NCI-H146 treated with DMSO at 0.1 percent for 48 hours (cell line): ENCODE results near the gene PSG5.
"Not testable (repeated sequence)": the region's sequence is repeated elsewhere in the genome, so short reads cannot be mapped to it uniquely, and the experiment has no call there.

Source experiments
- DNase-seq: peaks from one replicate; lab custom pipeline; 2025; ENCODE audit not compliant: unreplicated experiment; lab: John Stamatoyannopoulos, UW

PSG5 gene

DNA sequence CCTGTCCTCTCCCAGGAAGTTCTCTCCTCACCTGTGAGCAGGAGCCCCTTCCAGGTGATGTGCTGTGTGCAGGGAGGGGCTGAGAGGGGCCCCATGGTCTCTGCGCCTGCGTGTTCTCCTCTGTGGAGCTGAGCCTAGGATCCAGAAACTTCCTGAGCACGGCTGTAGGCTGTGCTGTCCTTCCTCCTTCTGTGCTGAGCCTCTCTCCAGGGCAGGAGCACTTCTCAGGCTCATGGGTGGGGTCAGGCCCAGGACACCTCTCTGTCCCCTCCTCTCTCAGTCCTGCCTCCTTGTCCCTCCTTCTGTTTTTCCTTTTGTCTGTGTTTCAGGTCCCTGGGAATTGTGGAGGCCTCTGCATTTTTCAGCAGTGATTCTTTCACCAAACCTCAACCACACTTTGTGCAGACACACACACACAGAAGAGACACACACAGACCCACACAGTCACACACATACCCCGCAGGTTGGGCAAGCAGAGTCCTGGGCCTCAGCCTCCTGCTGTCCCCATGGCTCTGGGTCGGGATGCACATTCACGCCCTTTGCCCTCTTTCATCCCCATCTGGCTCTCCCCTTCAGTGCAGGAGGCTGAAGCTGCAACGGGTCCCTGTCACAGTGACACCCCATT is at the start of gene PSG5:
Gene PSG5, minus strand, starts transcription at position 226 of the 625 bp plus-strand sequence. Its CDS starts 131 bp downstream, at position 95.
- not testable (repeated sequence) for DNase-seq

DNA sequence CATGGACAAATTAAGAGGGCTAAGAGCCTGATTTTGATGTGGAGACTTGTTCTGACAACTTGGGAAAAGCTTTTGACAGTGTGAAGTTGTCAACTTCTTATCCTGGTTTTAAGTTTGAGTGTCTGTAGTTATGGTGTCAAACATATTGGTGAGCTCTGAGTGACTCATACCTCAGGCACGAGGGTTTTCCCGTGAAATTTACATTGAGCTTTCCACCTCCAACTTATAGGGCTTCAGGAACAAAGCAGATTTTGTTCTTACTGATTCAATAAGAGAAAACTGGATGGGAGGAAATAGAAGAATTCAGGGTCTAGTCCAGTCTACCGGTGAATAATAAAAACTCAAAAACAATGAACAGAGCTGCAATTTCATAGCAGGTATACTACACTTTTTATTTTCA is 49.4 kb upstream of the PSG5 start:
- not testable (repeated sequence) for DNase-seq

DNA sequence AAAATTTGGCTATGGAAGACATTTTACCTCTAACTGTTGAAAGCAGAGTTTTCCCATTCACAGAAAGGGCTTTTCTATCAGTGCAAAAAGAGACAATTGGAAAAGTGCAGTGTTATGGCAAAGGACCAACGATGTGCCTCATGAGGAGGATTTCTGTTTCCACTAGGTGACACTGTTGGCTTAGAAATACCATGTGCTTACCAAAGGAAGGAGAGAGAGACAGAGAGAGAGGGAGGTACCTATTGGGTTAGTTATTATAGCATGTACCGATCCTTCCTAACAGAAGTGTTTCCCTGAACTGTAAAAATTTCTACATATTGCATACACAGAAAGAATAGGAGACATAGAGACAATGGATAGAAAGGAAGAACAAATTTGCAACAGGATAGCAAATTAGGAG is 43.0 kb upstream of the PSG5 start:
- no peak for DNase-seq

DNA sequence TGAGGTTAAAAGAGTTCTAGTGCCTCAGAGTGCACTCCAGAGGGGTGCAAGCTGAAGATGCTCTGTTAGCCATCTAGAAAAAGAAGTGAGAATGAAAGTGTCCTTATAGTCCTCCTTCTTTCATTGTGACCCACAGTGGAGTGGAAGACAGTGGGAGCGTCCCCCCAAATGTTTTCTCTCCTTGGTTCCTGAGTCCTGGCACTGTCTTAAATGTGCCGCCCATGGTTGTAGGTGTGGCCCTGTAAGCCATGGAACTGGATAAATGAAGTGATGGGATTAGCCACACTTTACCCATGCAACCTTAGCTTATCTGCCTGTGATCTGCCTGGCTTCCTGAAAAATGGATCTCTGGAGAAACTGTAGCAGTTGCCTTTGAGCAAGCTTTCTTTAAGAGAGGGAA is 42.4 kb upstream of the PSG5 start:
- DNase-seq: not testable (repeated sequence)

DNA sequence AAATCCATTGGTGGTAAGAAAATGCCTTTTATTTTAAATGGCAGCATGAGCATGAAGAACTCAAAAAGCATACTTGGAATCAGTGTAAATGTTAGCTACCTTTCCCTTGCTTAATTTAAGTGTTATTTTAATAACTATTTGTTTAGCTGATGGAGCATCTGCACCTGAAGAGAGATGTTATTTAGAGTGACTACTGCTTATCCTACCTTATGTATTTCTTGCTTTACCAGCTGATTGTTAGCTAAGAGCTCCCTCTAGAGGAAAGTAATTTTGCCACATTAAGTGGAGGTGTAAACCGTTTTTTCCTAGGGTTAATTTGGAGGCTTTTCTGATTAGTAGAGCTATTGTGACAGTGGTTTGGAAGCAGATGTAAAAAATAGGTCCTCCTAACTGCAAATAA is 40.6 kb upstream of the PSG5 start:
- DNase-seq: not testable (repeated sequence)

DNA sequence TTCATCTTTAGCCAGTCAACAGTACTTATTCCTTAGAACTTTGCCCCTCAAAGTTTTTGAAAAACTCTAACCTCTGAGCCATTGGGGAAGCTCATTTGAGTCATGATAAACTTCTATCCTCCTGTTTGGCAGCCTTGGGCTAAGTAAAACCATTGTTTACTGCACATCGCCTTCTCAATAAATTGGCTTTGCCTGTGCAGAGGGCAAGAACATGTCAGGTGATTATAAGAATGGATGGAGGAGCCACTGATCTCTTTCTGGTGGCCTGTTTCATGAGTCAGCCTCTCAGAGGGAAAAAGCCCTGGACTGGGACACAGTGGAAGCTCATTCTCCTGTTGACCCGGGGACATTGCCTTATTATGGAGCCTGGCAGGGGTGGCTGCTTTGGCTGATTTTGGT is 38.5 kb upstream of the PSG5 start:
- DNase-seq: no peak

DNA sequence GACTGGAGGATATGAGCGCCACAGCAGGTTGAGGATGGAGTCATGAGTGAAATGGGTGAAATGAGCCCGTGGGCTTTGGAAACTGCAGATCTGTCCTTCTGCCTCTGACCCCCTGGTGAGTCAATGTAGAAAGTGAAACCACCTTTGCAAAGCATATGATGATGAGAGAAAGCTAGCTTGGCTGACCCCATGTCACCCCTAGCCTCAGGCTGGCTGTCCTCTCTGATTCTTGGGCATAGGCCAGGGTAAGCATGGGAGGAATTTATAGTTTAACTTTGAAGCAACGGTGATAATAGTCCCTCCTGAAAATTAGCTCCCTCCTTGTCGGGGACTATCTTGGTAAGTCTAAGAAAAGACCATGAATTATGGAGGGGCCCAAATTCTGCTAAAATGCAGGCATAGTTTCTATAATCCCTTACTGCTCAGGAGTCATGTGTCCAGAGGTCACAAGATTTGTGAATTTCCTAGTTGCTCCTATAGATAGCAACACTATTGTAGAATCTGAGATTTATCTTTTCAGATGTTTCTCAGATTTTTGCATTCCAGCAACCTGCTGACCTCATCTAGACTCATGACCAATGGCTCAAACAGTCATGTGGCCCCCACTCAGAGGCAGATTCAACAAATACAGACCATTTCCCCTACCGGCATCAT is 38.0 kb upstream of the PSG5 start:
- not testable (repeated sequence) for DNase-seq

DNA sequence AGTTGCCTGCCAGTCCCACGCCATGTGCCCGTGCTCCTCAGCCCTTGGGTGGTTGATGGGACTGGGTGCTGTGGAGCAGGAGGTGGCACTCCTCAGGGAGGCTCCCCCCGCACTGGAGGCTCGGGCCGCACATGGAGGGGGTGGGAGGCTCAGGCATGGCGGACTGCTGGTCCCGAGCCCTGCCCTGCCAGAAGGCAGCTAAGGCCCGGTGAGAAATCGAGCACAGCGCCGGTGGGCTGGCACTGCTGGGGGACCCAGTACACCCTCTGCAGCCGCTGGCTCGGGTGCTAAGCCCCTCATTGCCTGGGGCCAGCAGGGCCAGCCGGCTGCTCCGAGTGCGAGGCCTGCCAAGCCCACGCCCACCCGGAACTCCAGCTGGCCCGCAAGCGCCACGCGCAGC is 35.6 kb upstream of the PSG5 start:
- DNase-seq: not testable (repeated sequence)

DNA sequence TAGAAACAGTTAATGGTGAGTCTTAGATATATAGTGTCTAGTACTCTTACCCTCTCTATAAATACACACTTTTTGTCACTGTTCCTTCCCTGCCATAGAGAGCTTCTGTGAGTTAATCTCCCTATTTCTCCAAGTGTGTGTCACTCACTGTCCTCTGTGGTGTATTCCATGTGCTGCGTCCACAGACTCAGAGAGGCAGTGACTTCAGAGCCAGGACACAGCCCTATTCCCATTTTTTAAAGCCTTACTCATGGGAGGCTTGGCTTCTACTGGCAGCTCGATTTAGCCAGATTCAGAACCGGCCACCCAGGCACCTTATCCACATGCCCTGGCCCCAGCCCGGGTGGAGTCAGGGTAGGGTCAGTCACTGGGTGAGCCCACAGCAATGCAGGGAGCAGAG is 32.8 kb upstream of the PSG5 start:
- not testable (repeated sequence) for DNase-seq

DNA sequence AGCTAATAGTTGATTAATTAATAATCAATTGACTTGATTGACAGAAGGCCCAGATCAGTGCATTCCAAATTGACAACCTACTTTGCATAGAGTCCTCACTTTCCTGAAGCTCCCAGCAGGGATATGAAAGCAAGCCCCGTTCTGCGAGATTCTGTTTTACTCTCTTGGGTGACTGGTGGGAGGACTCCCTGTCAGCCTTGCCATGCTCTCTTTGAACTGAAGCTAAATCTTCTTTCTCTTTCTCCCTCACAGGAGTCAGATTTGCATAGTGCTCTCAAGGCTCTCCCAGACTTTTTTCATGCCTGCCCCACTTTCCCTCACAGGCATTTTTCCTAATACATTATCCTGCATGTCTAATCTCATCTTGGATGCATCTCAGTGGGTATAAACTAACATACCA is 29.5 kb upstream of the PSG5 start:
- DNase-seq: not testable (repeated sequence)

DNA sequence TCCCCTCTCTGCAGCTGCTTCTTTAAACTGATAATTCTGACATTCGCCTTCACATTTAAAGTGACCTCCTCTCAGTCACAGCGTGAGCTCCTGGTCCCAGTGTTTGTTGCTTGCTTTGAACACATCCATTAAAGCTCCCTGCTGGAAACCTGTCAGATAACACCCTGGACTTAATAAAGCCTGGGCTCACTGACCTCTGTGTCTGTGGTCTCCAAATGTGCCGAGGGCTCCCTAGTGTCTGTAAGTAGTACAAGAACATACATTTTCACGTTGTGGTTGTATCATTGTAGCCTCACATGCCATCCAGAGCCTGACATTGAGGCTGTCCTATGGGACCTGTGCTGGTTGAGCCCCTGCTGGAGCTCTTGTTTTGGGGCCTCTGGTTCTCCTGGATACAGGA is 21.7 kb upstream of the PSG5 start:
- DNase-seq: no peak

DNA sequence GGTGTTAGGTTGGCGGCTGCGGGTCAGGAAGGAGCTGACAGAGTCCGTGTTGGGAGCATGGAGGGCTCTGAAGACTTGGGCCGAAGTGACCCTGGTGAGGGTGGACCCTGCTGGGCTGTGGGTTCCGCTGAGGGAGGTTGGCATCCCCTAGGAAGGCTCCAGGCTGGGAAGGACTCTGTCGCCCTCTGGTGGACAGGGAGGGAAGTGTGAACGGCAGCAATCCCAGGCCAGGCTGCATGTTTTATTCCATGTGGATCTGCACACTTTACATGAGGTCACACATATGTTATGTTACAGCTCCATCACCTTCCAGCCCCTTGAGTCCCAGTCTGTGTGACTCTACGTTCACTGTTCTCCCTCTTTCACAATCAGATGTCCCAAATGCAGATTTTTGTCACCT is 20.8 kb upstream of the PSG5 start:
- not testable (repeated sequence) for DNase-seq

DNA sequence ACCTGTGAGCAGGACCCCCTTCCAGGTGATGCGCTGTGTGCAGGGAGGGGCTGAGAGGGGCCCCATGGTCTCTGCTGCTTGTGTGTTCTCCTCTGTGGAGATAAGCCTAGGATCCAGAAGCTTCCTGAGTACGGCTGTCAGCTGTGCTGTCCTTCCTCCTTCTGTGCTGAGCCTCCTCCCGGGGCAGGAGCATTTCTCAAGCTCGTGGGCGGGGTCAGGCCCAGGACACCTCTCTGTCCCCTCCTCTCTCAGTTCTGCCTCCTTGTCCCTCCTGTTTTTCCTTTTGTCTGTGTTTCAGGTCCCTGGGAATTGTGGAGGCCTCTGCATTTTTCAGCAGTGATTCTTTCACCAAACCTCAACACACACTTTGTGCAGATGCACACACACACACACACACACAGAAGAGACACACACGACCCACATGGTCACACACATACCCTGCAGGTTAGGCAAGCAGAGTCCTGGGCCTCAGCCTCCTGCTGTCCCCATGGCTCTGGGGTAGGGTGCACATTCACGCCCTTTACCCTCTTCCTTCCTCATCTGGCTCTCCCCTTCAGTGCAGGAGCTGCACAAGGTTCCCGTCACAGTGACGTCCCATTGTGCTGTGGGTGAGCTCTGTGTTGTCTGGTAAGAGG is 19.3 kb upstream of the PSG5 start, which contains the start of gene PSG4:
Gene PSG4, minus strand, starts transcription at position 168 of the 635 bp plus-strand sequence. Its CDS starts 102 bp downstream, at position 66.
- DNase-seq: not testable (repeated sequence)

DNA sequence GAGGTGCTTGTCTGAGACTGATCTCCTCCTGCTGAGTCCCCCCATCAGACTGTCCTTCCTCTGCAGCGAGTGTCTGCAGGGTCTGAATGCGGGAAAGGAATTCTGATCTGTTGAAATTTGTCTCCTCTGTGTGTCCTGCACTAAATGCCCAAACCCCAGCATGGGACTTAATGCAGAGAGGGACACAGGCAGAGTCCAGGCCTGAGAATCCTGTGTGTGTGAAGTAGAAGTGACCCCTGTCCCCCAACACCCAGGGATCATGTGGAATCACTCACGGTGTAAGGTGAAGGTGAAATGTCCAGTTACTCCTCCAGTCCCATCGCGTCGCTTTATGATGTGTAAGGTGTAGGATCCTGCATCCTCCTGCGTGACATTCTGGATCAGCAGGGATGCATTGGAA is 17.3 kb upstream of the PSG5 start:
- DNase-seq: not testable (repeated sequence)

DNA sequence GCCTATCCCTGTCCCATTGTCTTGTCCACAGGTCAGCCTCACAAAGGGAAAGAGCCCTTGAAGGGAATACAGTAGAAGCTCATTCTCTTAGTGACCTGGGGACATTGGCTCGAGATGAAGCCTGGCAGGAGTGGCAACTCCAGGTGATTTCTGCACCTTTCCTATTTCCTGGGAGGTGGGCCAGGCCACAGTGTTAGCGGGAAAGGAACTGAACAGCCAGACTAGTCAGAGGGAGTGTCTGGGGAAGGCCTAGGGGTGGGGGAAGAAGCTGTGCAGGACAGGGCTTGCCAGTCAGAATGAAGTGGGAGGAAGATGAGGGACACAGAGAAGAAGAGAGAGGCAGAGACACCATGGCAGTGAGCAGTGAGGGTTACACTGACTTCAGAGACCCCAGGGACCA is 15.6 kb upstream of the PSG5 start:
- DNase-seq: not testable (repeated sequence)

DNA sequence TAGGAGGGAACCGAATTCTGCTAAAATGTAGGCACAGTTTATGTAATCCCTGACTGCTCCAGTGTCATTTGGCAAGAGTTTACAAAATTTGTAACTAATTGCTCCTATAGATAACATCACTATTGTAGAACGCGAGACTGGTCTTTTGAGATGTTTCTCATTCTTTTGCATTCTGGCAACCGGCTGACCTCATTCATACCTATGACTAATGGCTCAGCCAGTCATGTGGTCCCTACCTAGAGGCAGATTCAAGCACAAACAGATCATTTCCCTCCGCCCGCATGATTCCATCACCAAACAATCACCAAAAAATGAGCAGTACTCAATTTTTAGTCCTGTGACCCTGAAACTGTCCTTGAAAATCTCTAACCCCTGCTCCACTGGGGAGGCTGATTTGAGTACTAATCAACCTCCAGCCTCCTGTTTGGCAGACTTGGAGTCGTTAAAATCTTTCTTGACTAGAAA is 15.0 kb upstream of the PSG5 start:
- DNase-seq: not testable (repeated sequence)

DNA sequence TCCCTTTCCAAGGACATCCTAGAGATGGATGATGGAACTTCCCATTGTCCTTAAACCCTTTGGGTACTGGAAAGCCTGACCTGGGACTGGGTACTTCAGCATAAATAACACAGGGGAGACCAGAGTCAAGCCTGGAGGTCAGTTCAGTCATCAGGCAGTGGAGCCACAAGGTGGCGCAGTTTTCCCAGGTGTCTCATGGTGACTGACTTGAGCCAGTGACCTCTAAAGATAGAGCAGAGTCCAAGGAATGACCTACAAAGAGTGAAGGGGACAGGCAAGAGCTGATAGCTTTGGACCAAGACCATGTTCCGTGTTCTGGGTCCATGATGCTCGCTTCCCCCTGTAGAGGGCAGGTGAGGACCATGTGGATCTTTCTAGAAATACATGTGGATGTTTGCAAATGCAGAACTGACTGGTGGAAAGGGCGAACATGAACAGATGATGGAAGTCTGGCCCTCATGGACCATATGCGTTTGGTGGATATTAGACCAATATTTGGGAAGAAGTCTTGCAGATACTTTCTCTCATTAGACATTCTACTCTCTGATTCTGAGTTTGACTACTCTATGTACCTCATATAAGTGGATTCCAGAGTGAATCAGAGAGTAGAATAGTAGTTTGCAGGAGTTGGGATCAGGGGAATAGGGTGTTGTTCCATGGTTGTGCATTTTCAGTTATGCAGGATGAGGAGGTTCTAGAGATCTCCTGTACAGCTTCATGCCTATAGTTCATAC is 12.5 kb upstream of the PSG5 start:
- not testable (repeated sequence) for DNase-seq

DNA sequence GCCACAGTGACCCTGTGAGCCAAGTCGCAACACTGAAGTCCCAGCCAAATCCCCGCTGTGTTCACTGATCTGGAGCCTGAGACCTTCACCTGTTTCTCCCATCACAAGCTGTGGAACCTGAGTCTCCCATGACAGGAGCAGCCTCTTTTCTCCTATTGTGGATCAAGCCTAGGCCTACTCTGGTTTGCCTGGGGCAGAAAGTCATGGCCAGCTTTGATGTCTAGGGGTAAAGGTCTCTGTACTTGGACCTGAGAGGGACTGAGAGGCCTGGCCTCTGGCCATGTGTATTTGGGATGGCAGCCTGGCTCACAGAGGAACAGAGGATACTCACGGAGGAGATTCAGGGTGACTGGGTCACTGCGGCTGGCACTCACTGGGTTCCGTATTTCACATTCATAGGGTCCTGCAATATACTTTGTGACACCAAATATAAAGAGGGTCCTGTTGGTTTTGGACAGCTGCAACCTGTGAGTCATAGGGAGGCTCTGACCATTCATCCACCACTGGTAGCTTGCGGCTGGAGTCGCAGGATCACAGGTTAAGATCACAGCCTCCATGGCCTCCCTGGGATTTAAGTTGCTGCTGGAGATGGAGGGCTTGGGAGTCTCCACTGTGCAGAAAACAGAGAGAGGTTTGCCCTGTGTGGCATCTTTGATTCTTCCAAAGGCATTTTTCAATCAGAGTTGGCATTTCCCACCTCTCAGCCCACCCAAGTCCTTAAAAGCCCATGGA is 11.5 kb upstream of the PSG5 start:
- DNase-seq: not testable (repeated sequence)

DNA sequence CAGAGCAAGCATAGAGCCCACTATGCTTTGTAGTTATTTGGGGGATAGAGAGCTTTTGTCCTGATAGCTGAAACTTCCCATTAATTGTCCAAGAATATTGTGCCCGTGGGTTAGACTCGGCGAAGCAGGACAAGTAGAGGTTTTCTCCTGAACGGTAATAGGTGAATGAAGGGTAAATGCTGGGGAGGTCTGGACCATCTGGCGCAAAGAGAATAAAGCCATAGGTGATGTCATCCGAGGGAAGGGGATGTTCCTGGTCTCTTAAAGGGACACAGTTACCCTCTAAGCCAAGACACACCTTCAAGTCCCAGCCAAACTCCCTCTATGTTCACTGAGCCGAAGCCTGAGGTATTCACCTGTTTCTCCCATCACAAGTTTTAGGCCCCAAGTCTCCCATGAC is 8.1 kb upstream of the PSG5 start:
- not testable (repeated sequence) for DNase-seq

DNA sequence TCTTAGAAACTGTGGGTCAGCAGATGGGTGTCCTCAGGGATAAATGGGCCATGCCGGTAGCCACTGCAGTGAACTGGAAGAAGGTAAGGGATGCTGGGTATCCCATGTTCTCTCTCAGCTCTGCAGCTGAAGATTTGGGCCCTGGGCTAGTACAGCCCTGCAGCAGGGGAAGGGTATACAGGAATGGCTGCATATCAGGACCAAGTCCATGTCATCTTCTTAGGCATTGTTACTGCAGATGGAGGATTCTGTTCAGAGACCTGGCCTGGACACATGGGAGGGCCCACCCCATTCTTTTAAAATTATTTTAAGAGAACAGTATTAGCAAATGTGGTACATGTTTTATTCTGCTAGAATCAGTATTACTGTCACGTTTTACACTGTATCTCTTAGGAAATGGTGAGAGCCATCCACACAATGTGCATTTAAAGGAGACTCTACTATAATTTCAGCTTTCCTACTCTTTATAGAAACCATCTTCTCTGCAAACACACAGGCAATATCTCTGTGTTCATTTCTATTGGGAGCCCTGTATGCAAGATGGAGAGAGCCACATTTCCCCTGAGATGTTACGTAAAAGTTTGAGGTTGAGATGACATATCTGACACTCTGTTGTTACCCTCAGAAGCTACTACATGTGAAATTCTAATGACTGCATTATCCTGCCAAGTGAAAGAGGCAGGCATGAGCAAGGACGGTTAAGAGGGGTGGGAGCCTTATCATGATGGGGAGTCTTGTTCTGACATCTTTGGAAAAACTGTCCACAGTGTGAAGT is 6.2 kb upstream of the PSG5 start:
- DNase-seq: not testable (repeated sequence)
